DMS79 (cell line): ENCODE measurements around the gene TCF20.

ENCODE experiments used
- DNase-seq: peaks from one replicate; lab custom pipeline; 2025; lab: John Stamatoyannopoulos, UW

The TCF20 gene

GRCh38 chr22:42300259-42301076 lies 30.0 kb upstream of the TCF20 start:
- DNase-seq, result no peak

- no peak for DNase-seq
Observed at GRCh38 chr22:42299586-42300258, 29.3 kb upstream of the TCF20 start.

GRCh38 chr22:42298746-42299145 lies 28.3 kb upstream of the TCF20 start:
- DNase-seq, result no peak

- DNase-seq, result no peak
Observed at GRCh38 chr22:42297778-42298177, 27.3 kb upstream of the TCF20 start.

- DNase-seq, result no peak
Observed at GRCh38 chr22:42296883-42297282, 26.4 kb upstream of the TCF20 start.

GRCh38 chr22:42296381-42296853 lies 26.0 kb upstream of the TCF20 start:
- peak; percentile 63 for DNase-seq

- no peak for DNase-seq
Observed at GRCh38 chr22:42294034-42294985, 23.9 kb upstream of the TCF20 start.

- no peak for DNase-seq
Observed at GRCh38 chr22:42292732-42293520, 22.5 kb upstream of the TCF20 start.

- DNase-seq, result no peak
Observed at GRCh38 chr22:42291287-42291686, 20.8 kb upstream of the TCF20 start.

- no peak for DNase-seq
Observed at GRCh38 chr22:42289671-42290541, 19.5 kb upstream of the TCF20 start.

GRCh38 chr22:42288791-42289190 lies 18.3 kb upstream of the TCF20 start:
- DNase-seq, result no peak

- no peak for DNase-seq
Observed at GRCh38 chr22:42287174-42287890, 16.9 kb upstream of the TCF20 start.

GRCh38 chr22:42286205-42286604 lies 15.8 kb upstream of the TCF20 start:
- no peak for DNase-seq

- no peak for DNase-seq
Observed at GRCh38 chr22:42285604-42286003, 15.2 kb upstream of the TCF20 start.

- DNase-seq, result no peak
Observed at GRCh38 chr22:42284643-42285181, 14.3 kb upstream of the TCF20 start.

GRCh38 chr22:42284202-42284591 lies 13.7 kb upstream of the TCF20 start:
- no peak for DNase-seq

- no peak for DNase-seq
Observed at GRCh38 chr22:42283278-42284201, 13.1 kb upstream of the TCF20 start.

- no peak for DNase-seq
Observed at GRCh38 chr22:42282943-42283277, 12.5 kb upstream of the TCF20 start.
